OCI-LY7 (cell line): ENCODE measurements around the gene RIN3. TPM values are rescaled to one million over a fixed set of nuclear protein-coding genes. Genes with fewer than 3 reads are reported as not detected.
A peak's percentile ranks its signal among the peaks of the same experiment; 100 is the strongest.

ENCODE experiments used
- Bru-seq: library from RNA; stranded (reverse); fragments of 400-500 nt; gene quantifications from one replicate; lab custom pipeline; 2021; lab: Mats Ljungman, UMichigan
- BruChase-seq, 2 experiments: library from RNA; stranded (reverse); fragments of 400-500 nt; gene quantifications; one replicate each; lab custom pipeline; 2021; lab: Mats Ljungman, UMichigan
- BruUV-seq: library from RNA; stranded (reverse); fragments of 400-500 nt; replicated peaks from 2 replicates; lab custom pipeline; 2021; lab: Mats Ljungman, UMichigan
- CTCF ChIA-PET: fragments of 300-600 bp; sonication (Branson Sonifier 250); formaldehyde crosslinking; loops from one replicate; lab custom pipeline; 2022; ENCODE audit warnings: antibody characterized with exemption; ENCODE audit not compliant: unreplicated experiment; lab: Charles Lee
- POLR2A ChIA-PET: fragments of 300-600 bp; sonication (Branson Sonifier 250); formaldehyde crosslinking; loops from one replicate; lab custom pipeline; 2022; ENCODE audit warnings: antibody characterized with exemption; lab: Charles Lee
- DNase-seq: peaks from one replicate; pipeline ENCODE4 v3.0.0-alpha.2; 2015; ENCODE audit warnings: low spot score
- H2AFZ ChIP-seq: fragments of 200-600 bp; sonication (generic), shearing (Covaris generic); 2 replicates; pipeline ENCODE4 v1.6.1; 2014; ENCODE audit warnings: mild to moderate bottlenecking, antibody characterized with exemption, low read length, moderate library complexity
- H3K27ac ChIP-seq: fragments of 200-600 bp; sonication (generic); 2 replicates; pipeline ENCODE4 v1.5.1; 2014; ENCODE audit warnings: mixed run types, low read depth, mild to moderate bottlenecking, moderate library complexity, low read length, inconsistent platforms; ENCODE audit not compliant: poor library complexity, severe bottlenecking
- H3K36me3 ChIP-seq: fragments of 200-600 bp; sonication (generic); 2 replicates; pipeline ENCODE4 v1.6.1; 2014; ENCODE audit warnings: mild to moderate bottlenecking, antibody characterized with exemption, low read length, moderate library complexity, mixed read lengths; ENCODE audit not compliant: insufficient read depth
- H3K4me1 ChIP-seq: fragments of 200-600 bp; sonication (generic); 2 replicates; pipeline ENCODE4 v1.5.1; 2014; ENCODE audit warnings: mild to moderate bottlenecking, low read length; ENCODE audit not compliant: insufficient read depth, poor library complexity, severe bottlenecking
- H3K4me2 ChIP-seq: fragments of 200-600 bp; sonication (generic); 2 replicates; pipeline ENCODE4 v1.6.1; 2014; ENCODE audit warnings: mild to moderate bottlenecking, low read length
- H3K4me3 ChIP-seq: fragments of 200-600 bp; sonication (generic); 2 replicates; pipeline ENCODE4 v1.5.1; 2014; ENCODE audit warnings: mild to moderate bottlenecking, low read depth, low read length; ENCODE audit not compliant: poor library complexity, severe bottlenecking
- H3K79me2 ChIP-seq: fragments of 200-600 bp; sonication (generic); 2 replicates; pipeline ENCODE4 v1.6.1; 2016; ENCODE audit warnings: low read depth, mild to moderate bottlenecking, low read length, moderate library complexity, mixed read lengths; ENCODE audit not compliant: insufficient read depth
- H3K9me2 ChIP-seq: fragments of 200-600 bp; sonication (generic); 2 replicates; pipeline ENCODE4 v1.6.1; 2016; ENCODE audit warnings: mild to moderate bottlenecking, low read length, mixed read lengths; ENCODE audit not compliant: insufficient read depth
- H3K9me3 ChIP-seq: fragments of 200-600 bp; sonication (generic); 2 replicates; pipeline ENCODE4 v1.6.1; 2014; ENCODE audit warnings: mild to moderate bottlenecking, mixed run types, low read length, mixed read lengths
- H4K20me1 ChIP-seq: fragments of 200-600 bp; sonication (generic); 2 replicates; pipeline ENCODE4 v1.6.1; 2014; ENCODE audit warnings: mild to moderate bottlenecking, antibody characterized with exemption, low read length, moderate library complexity, mixed read lengths; ENCODE audit not compliant: insufficient read depth
- CTCF ChIP-seq: fragments of 200-600 bp; sonication (generic); conservative IDR thresholded peaks from 2 replicates; pipeline ENCODE4 v1.5.1; 2014; ENCODE audit warnings: mild to moderate bottlenecking, antibody characterized with exemption, low read length, moderate library complexity, mixed read lengths
- EZH2phosphoT487 ChIP-seq: fragments of 200-600 bp; sonication (generic); IDR thresholded peaks from 2 replicates; pipeline ENCODE4 v1.6.1; 2018; ENCODE audit warnings: low read depth, borderline replicate concordance, mild to moderate bottlenecking, mixed run types, antibody characterized with exemption, low read length, moderate library complexity, mixed read lengths
- intact Hi-C: fragments of 100-400 bp; cut with micrococcal nuclease; formaldehyde crosslinking; loops from one replicate; pipeline ENCODE4 v1.10.0; 2022; ENCODE audit not compliant: unreplicated experiment
- long read RNA-seq: library from polyadenylated mRNA; stranded (forward); transcript quantifications from one replicate; pipeline ENCODE4 v2.0.0, GENCODE V29; 2022
- total RNA-seq, 2 experiments: library from RNA; depleted of rRNA in 1 of 2; stranded (reverse); fragments of >200 nt in 1 of 2; shearing (Covaris generic) in 1 of 2; gene quantifications; 2 replicates each; pipeline ENCODE4 v1.2.3, GENCODE V29; 2014 to 2022

The RIN3 gene
- total RNA-seq (2014; rRNA removed; shearing (Covaris generic)) (not detected in 2 replicates), total RNA-seq (2022) (not detected in 2 replicates), Bru-seq, nascent RNA (percentile 6 among the genes with signal in this experiment), BruChase-seq, experiment 1, labeled RNA remaining after a 6-hour chase (percentile 7 among the genes with signal in this experiment), BruChase-seq, experiment 2, labeled RNA remaining after a 2-hour chase (percentile 5 among the genes with signal in this experiment)
- long read RNA-seq = 0 reads

GRCh38 chr14:92513204-92513965 lies at the start of gene RIN3:
RIN3 (plus strand) TSS chr14:92513781; CDS start chr14:92513933, 152 bp downstream.
- DNase-seq = no peak
- no peak within 1 kb of the TSS for H3K4me2 ChIP-seq
- TF ChIP-seq EZH2phosphoT487 = no peak
- TF ChIP-seq CTCF = no peak
- BruUV-seq = no TSS peak
- H3K4me1 ChIP-seq = no peaks in the 10 kb centered on the region
- no peaks in the 10 kb centered on the region for H3K79me2 ChIP-seq
- no peaks in the 10 kb centered on the region for H3K9me3 ChIP-seq
- H4K20me1 ChIP-seq = no peaks in the 10 kb centered on the region
- no peak within 1 kb of the TSS for H2AFZ ChIP-seq
- no peak within 1 kb of the TSS for H3K27ac ChIP-seq
- ChIA-PET CTCF (no interaction called here), POLR2A (no interaction called here)
- intact Hi-C loops = no loop called here
- H3K36me3 ChIP-seq = no peaks in the 10 kb centered on the region
- no peaks in the 10 kb centered on the region for H3K9me2 ChIP-seq
- H3K4me3 ChIP-seq = no peak within 1 kb of the TSS

- H3K4me2 ChIP-seq = no peak overlapping the region
- TF ChIP-seq CTCF (no peak), EZH2phosphoT487 (no peak)
- H3K27ac ChIP-seq = no peak overlapping the region
- BruUV-seq = no TSS peak
- H3K36me3 ChIP-seq = no peaks in the 10 kb centered on the region
- H3K9me3 ChIP-seq = no peaks in the 10 kb centered on the region
- H3K79me2 ChIP-seq = no peaks in the 10 kb centered on the region
- ChIA-PET POLR2A (no interaction called here), CTCF (no interaction called here)
- no peak overlapping the region for H2AFZ ChIP-seq
- H4K20me1 ChIP-seq = no peaks in the 10 kb centered on the region
- no peaks in the 10 kb centered on the region for H3K4me1 ChIP-seq
- DNase-seq = no peak
- H3K4me3 ChIP-seq = no peak overlapping the region
- intact Hi-C loops = no loop called here
- H3K9me2 ChIP-seq = no peaks in the 10 kb centered on the region
Observed at GRCh38 chr14:92464156-92464555, 49.4 kb upstream of the RIN3 start.
